ENCODE results near the gene VSTM4.

Gene VSTM4

GRCh38 chr10:49107887-49108267 lies 7.4 kb downstream of the VSTM4 start:
- no peaks in the 10 kb centered on the region for H3K79me2 ChIP-seq (ENCODE audit: insufficient read depth, low read length)
- ATAC-seq (ENCODE audit: insufficient read depth, low read depth): no peak
- no peak for TF ChIP-seq EZH2 (IDR thresholded peaks at IDR 0.05; ENCODE audit: borderline replicate concordance, low read depth, low read length, severe bottlenecking)
- no peak for TF ChIP-seq CTCF (IDR thresholded peaks at IDR 0.05; ENCODE audit: borderline replicate concordance, extremely low read depth, low read length, poor library complexity, severe bottlenecking)

GRCh38 chr10:49107111-49107886 lies 8.0 kb downstream of the VSTM4 start:
- Histone ChIP-seq H3K9me3 (ENCODE audit: insufficient read depth, low read length, severe bottlenecking) (no peaks in the 10 kb centered on the region), H3K4me1 (ENCODE audit: insufficient read depth, low read length) (no peaks in the 10 kb centered on the region), H3K79me2 (ENCODE audit: insufficient read depth, low read length) (no peaks in the 10 kb centered on the region), H4K20me1 (ENCODE audit: insufficient read depth, low read length) (no peaks in the 10 kb centered on the region), H3K4me3 (ENCODE audit: low read depth in 1 of 2, low read length in 2 of 2) (no peak overlapping the region), H3K36me3 (ENCODE audit: insufficient read depth, low read length) (no peaks in the 10 kb centered on the region), H3K27ac (ENCODE audit: low read length) (no peak overlapping the region), H3K4me2 (ENCODE audit: insufficient read depth, low read length) (no peak overlapping the region), H3K27me3 (ENCODE audit: insufficient read depth, low read length, poor library complexity) (no peaks in the 10 kb centered on the region), H2AFZ (ENCODE audit: low read depth, low read length) (no peak overlapping the region), H3K9ac (ENCODE audit: low read depth, low read length) (no peak overlapping the region)
- TF ChIP-seq CTCF (IDR thresholded peaks at IDR 0.05; ENCODE audit: borderline replicate concordance, extremely low read depth, low read length, poor library complexity, severe bottlenecking) (no peak), EZH2 (IDR thresholded peaks at IDR 0.05; ENCODE audit: borderline replicate concordance, low read depth, low read length, severe bottlenecking) (no peak)
- ATAC-seq (ENCODE audit: insufficient read depth, low read depth) (no peak), DNase-seq (no peak)

More at GRCh38 chr10:49107887-49108267, 7.4 kb downstream of the VSTM4 start:
- no peak overlapping the region for H3K27ac ChIP-seq (ENCODE audit: low read length)
- no peak overlapping the region for H3K9ac ChIP-seq (ENCODE audit: low read depth, low read length)
- H2AFZ ChIP-seq (ENCODE audit: low read depth, low read length): no peak overlapping the region
- no peaks in the 10 kb centered on the region for H3K9me3 ChIP-seq (ENCODE audit: insufficient read depth, low read length, severe bottlenecking)
- H3K4me2 ChIP-seq (ENCODE audit: insufficient read depth, low read length): no peak overlapping the region
- H3K4me3 ChIP-seq (ENCODE audit: low read depth in 1 of 2, low read length in 2 of 2): no peak overlapping the region
- H3K27me3 ChIP-seq (ENCODE audit: insufficient read depth, low read length, poor library complexity): no peaks in the 10 kb centered on the region
- no peaks in the 10 kb centered on the region for H3K36me3 ChIP-seq (ENCODE audit: insufficient read depth, low read length)
- no peak for DNase-seq
- no peaks in the 10 kb centered on the region for H4K20me1 ChIP-seq (ENCODE audit: insufficient read depth, low read length)
- H3K4me1 ChIP-seq (ENCODE audit: insufficient read depth, low read length): no peaks in the 10 kb centered on the region

- H3K9me3 ChIP-seq (ENCODE audit: insufficient read depth, low read length, severe bottlenecking): no peaks in the 10 kb centered on the region
- H3K36me3 ChIP-seq (ENCODE audit: insufficient read depth, low read length): no peaks in the 10 kb centered on the region
- no peak for DNase-seq
- no peaks in the 10 kb centered on the region for H4K20me1 ChIP-seq (ENCODE audit: insufficient read depth, low read length)
- no peak overlapping the region for H2AFZ ChIP-seq (ENCODE audit: low read depth, low read length)
- no peak overlapping the region for H3K27ac ChIP-seq (ENCODE audit: low read length)
- no peak for ATAC-seq (ENCODE audit: insufficient read depth, low read depth)
- no peak overlapping the region for H3K4me2 ChIP-seq (ENCODE audit: insufficient read depth, low read length)
- no peaks in the 10 kb centered on the region for H3K27me3 ChIP-seq (ENCODE audit: insufficient read depth, low read length, poor library complexity)
- no peak overlapping the region for H3K9ac ChIP-seq (ENCODE audit: low read depth, low read length)
- H3K79me2 ChIP-seq (ENCODE audit: insufficient read depth, low read length): no peaks in the 10 kb centered on the region
- H3K4me3 ChIP-seq (ENCODE audit: low read depth in 1 of 2, low read length in 2 of 2): no peak overlapping the region
- no peaks in the 10 kb centered on the region for H3K4me1 ChIP-seq (ENCODE audit: insufficient read depth, low read length)
- TF ChIP-seq CTCF (IDR thresholded peaks at IDR 0.05; ENCODE audit: borderline replicate concordance, extremely low read depth, low read length, poor library complexity, severe bottlenecking) (no peak), EZH2 (IDR thresholded peaks at IDR 0.05; ENCODE audit: borderline replicate concordance, low read depth, low read length, severe bottlenecking) (no peak)
Measured at GRCh38 chr10:49106451-49106850, 8.9 kb downstream of the VSTM4 start.

Measured in DND-41 (cell line).